Mesendoderm (in vitro differentiated cells): Measurements from ENCODE around the gene PLEKHN1.

ENCODE experiments used
- DNase-seq: peaks from one replicate; pipeline ENCODE4 v3.0.0; 2013
- H2AK5ac ChIP-seq: 2 replicates; pipeline ENCODE4 v1.6.1; 2013; ENCODE audit warnings: low read length, inconsistent platforms
- H2BK120ac ChIP-seq: 2 replicates; pipeline ENCODE4 v1.6.1; 2013; ENCODE audit warnings: low read depth, mild to moderate bottlenecking, low read length, moderate library complexity, mixed read lengths
- H2BK15ac ChIP-seq: replicated peaks from 2 replicates; pipeline ENCODE4 v1.6.1; 2013; ENCODE audit warnings: low read depth, mild to moderate bottlenecking, moderate library complexity
- H2BK5ac ChIP-seq: 2 replicates; pipeline ENCODE4 v1.6.1; 2013; ENCODE audit warnings: low read length, inconsistent platforms
- H3K18ac ChIP-seq: 2 replicates; pipeline ENCODE4 v1.6.1; 2013; ENCODE audit warnings: mild to moderate bottlenecking, low read length, mixed read lengths
- H3K23ac ChIP-seq: one replicate; pipeline ENCODE4 v1.6.1; 2013; ENCODE audit warnings: low read length
- H3K27ac ChIP-seq: 2 replicates; pipeline ENCODE4 v1.5.1; 2013; ENCODE audit warnings: low read depth, mild to moderate bottlenecking, inconsistent platforms, low read length, moderate library complexity
- H3K27me3 ChIP-seq: 2 replicates; pipeline ENCODE4 v1.6.1; 2013; ENCODE audit warnings: low read length, control low read depth, mild to moderate bottlenecking, inconsistent platforms; ENCODE audit not compliant: insufficient read depth, poor library complexity
- H3K36me3 ChIP-seq: 2 replicates; pipeline ENCODE4 v1.6.1; 2013; ENCODE audit warnings: low read length, inconsistent platforms; ENCODE audit not compliant: control insufficient read depth, insufficient read depth
- H3K4ac ChIP-seq: one replicate; pipeline ENCODE4 v1.6.1; 2013; ENCODE audit warnings: low read depth, mild to moderate bottlenecking, low read length, moderate library complexity
- H3K4me1 ChIP-seq: 2 replicates; pipeline ENCODE4 v1.6.1; 2013; ENCODE audit warnings: low read depth, low read length, inconsistent platforms; ENCODE audit not compliant: control insufficient read depth
- H3K4me2 ChIP-seq: 2 replicates; pipeline ENCODE4 v1.6.1; 2013; ENCODE audit warnings: low read length
- H3K4me3 ChIP-seq: 2 replicates; pipeline ENCODE4 v1.5.1; 2013; ENCODE audit warnings: mild to moderate bottlenecking, low read length
- H3K56ac ChIP-seq: one replicate; pipeline ENCODE4 v1.6.1; 2013; ENCODE audit warnings: low read length
- H3K79me1 ChIP-seq: 2 replicates; pipeline ENCODE4 v1.6.1; 2013; ENCODE audit warnings: low read length, inconsistent platforms
- H3K79me2 ChIP-seq: 2 replicates; pipeline ENCODE4 v1.6.1; 2013; ENCODE audit warnings: mild to moderate bottlenecking, low read length; ENCODE audit not compliant: control insufficient read depth, insufficient read depth
- H3K9ac ChIP-seq: 2 replicates; pipeline ENCODE4 v1.6.1; 2013; ENCODE audit warnings: low read length, inconsistent platforms
- H4K5ac ChIP-seq: one replicate; pipeline ENCODE4 v1.6.1; 2013; ENCODE audit warnings: low read length
- H4K8ac ChIP-seq: one replicate; pipeline ENCODE4 v1.6.1; 2013; ENCODE audit warnings: low read depth, mild to moderate bottlenecking, control low read depth, low read length, moderate library complexity
- WGBS: extraction: QIAGEN DNeasy Blood & Tissue Kit; methylation state at CpG from one replicate; pipeline ENCODE4 v1.1.7; 2013; ENCODE audit warnings: low lambda C conversion rate, missing lambda C conversion rate; ENCODE audit not compliant: insufficient coverage; ENCODE audit errors: extremely low coverage; 5-methylcytosine and 5-hydroxymethylcytosine counted together

The PLEKHN1 gene

DNA sequence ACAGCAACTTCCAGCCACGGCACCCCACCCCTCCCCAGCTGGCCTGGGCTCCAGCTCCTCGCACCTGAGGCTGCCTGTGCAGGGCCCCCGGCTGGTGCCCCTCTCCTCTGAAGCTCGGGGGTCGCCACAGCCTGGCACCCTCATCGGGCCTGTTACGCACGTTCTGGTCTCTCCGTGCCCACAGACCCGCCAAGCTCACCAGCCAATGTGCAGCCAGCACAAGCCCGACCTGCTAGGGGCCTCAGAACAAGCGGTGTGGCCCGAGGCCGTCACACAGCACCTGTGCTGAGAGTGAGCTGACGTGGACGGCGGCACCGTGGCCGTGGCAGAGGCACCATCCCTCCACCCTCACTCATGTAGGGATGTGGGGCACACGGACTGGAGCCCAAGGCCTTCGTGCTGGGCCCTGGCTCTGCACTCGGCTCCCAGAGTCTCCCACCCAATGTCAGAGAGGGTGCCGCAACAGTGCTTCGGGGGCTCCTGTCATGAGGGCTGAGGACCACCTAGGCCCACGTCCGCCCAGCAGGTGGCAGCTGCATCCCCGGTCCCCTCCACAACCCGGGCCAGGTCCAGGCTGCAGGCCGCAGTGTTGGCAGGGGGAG is 46.9 kb upstream of the PLEKHN1 start:
- Histone ChIP-seq H2BK15ac (no peak overlapping the region), H3K56ac (peak overlapping the region; percentile 25), H3K36me3 (peaks cover 1% of the 10 kb centered on the region), H4K5ac (no peak overlapping the region), H3K27me3 (no peaks in the 10 kb centered on the region), H2AK5ac (no peak overlapping the region), H3K4ac (no peak overlapping the region), H3K27ac (no peak overlapping the region), H4K8ac (no peak overlapping the region), H3K4me1 (peaks cover 8% of the 10 kb centered on the region), H2BK5ac (no peak overlapping the region), H3K4me3 (no peak overlapping the region), H3K79me1 (peaks cover 4% of the 10 kb centered on the region), H3K4me2 (no peak overlapping the region), H3K79me2 (no peaks in the 10 kb centered on the region), H3K18ac (no peak overlapping the region), H2BK120ac (no peak overlapping the region), H3K9ac (no peak overlapping the region), H3K23ac (no peak overlapping the region)
- no peak for DNase-seq
- no CpG with 5 or more reads among the region's 29 CpGs for WGBS

DNA sequence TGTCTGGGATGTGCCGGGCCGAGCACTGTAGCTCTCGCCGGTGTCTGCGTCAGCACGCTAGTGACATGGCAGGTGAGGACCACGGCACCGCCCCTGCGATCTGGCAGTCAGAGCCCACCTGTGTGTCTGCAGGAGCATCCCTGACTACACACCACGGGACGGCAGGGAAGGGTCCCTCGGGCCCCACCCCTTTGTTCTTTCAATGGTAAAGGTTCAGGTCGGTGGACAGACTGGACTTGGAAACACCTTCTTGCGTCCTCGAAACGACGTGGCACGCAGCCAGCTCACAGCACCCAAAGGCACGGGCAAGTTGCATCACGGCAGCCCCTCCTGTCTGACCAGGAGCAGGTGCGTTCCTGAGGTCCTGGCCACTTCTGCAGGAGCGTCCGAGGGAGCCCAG is 46.3 kb upstream of the PLEKHN1 start:
- no peak for DNase-seq
- Histone ChIP-seq H3K36me3 (peaks cover 1% of the 10 kb centered on the region), H3K18ac (no peak overlapping the region), H3K4ac (no peak overlapping the region), H3K4me3 (no peak overlapping the region), H4K8ac (no peak overlapping the region), H2BK120ac (no peak overlapping the region), H3K79me2 (no peaks in the 10 kb centered on the region), H3K23ac (no peak overlapping the region), H3K4me2 (no peak overlapping the region), H3K56ac (peak overlapping the region; percentile 64), H2AK5ac (peak overlapping the region; percentile 92), H2BK5ac (no peak overlapping the region), H3K79me1 (peaks cover 4% of the 10 kb centered on the region), H3K27ac (no peak overlapping the region), H4K5ac (no peak overlapping the region), H3K27me3 (no peaks in the 10 kb centered on the region), H3K9ac (peak overlapping the region; percentile 42), H2BK15ac (no peak overlapping the region), H3K4me1 (peaks cover 8% of the 10 kb centered on the region)
- WGBS, result no CpG with 5 or more reads among the region's 23 CpGs

DNA sequence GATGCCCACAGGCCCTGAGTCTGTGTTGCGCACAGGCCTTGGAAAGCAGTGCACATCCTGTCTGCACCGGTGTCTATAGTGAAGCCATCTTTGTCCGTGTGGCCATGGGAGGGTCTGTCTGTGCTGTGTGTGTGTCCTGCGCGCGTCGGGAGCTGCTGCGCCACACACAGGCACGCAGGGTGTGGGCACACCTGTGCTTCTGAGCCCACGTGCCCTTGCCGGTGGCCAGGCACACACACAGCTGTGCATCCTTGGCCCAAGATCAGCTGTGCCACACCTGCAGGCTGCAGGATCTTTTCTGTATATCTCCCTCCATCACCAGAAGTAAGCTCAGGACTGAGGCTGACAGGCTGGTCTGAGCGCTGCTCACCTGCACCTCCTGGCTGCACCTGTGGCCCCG is 45.8 kb upstream of the PLEKHN1 start:
- DNase-seq, result no peak
- Histone ChIP-seq H3K4me3 (no peak overlapping the region), H4K8ac (no peak overlapping the region), H3K4me2 (no peak overlapping the region), H2BK120ac (no peak overlapping the region), H3K23ac (no peak overlapping the region), H4K5ac (no peak overlapping the region), H2BK5ac (peak overlapping the region; percentile 41), H3K9ac (peak overlapping the region; percentile 42), H3K79me1 (peaks cover 4% of the 10 kb centered on the region), H3K56ac (peak overlapping the region; percentile 64), H2AK5ac (peak overlapping the region; percentile 92), H3K27me3 (no peaks in the 10 kb centered on the region), H3K79me2 (no peaks in the 10 kb centered on the region), H3K4ac (no peak overlapping the region), H3K27ac (no peak overlapping the region), H3K18ac (no peak overlapping the region), H3K4me1 (peaks cover 8% of the 10 kb centered on the region), H2BK15ac (no peak overlapping the region), H3K36me3 (peaks cover 1% of the 10 kb centered on the region)
- no CpG with 5 or more reads among the region's 13 CpGs for WGBS

DNA sequence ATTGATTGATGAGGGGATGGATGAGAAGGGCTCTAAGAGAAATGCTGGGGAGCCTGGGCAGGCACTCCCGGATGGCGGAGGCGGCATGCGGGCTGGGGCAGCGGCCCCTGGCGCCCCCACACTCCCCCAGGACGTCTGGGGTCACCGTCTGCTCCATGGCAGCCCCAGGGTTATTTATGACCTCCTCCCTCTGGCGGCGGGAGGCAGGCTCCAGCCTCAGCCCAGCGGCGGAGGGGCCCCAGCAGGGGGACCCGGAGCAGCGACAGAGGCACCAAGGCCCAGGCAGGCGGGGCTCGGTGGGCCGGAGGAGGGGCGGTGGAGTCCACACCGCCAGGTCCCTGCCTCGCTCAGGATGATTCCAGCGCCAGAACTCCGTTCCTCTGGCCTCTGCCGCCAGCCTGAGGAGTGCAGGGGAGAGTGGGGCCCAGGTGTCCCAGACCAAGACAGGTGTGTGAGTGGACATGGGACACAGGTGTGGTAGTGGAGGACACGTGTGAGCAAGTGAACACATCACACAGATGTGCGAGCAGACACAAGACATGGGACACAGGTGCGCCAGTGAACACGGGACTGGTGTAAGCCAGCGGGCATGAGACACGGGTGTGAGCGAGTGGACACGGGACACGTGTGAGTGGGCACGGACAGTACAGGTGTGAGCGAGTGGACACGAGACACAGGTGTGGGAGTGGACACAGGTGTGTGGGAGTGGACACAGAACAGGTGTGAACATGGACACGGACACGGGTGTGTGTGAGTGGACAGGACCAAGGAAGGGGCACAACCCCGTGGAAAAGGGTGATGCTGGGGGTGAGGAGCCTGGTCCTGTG is 45.1 kb upstream of the PLEKHN1 start:
- Histone ChIP-seq H3K23ac (peak overlapping the region; percentile 45), H2BK15ac (no peak overlapping the region), H3K4me3 (no peak overlapping the region), H3K79me1 (peaks cover 7% of the 10 kb centered on the region), H3K79me2 (no peaks in the 10 kb centered on the region), H2BK120ac (no peak overlapping the region), H3K56ac (peak overlapping the region; percentile 50), H3K4ac (no peak overlapping the region), H4K8ac (no peak overlapping the region), H2BK5ac (no peak overlapping the region), H4K5ac (no peak overlapping the region), H3K4me1 (peaks cover 8% of the 10 kb centered on the region), H3K36me3 (peaks cover 1% of the 10 kb centered on the region), H3K4me2 (no peak overlapping the region), H3K27ac (no peak overlapping the region), H3K27me3 (peaks cover 6% of the 10 kb centered on the region), H3K18ac (no peak overlapping the region), H2AK5ac (peak overlapping the region; percentile 79), H3K9ac (peak overlapping the region; percentile 32)
- WGBS, result no CpG with 5 or more reads among the region's 38 CpGs
- peak; percentile 89 for DNase-seq

DNA sequence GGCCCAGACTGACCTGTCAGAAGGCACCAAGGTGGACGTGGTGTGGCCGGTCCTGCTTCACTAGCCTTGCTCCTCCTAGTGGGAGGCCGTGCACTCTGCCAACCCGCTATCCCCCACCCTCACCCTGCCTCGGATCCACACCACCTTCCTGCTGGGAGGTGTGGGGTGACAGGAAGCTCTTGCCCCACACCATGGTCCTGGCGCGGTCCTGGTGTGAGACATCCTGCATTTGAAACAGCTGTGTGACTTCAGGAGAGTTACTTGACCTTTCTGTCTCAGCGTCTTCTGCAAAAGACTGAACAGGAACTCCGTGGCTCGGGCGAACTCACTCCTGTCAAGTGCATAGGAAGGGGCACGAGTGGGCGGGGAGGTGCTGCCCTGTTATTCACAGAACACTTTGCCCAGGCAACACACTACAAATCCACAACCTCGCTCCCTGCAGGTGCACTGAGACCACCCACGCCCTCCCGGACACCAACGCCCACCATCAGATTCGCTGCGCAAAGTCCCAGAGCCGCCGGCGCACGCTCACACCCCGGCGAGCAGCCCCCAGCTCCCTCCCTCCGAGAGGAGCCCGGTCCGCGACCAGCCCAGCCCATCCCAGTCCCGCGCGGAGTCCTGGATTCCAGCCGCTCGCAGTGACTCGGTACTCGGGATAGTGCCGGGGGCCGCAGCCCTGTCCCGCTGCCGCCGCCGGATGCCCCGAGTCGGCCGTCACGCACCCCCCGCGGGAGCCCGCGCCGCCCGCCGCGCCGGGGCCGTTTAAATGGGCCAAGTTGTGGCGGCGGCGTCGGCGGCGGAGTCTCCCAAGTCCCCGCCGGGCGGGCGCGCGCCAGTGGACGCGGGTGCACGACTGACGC is 42.9 kb upstream of the PLEKHN1 start, which contains the start of gene SAMD11:
Gene SAMD11 (plus strand): TSS at position 793 of the 860 bp plus-strand sequence. CDS start 509 bp downstream, outside the sequence.
- Histone ChIP-seq H2AK5ac (no peak within 1 kb of the TSS), H3K27ac (no peak within 1 kb of the TSS), H3K79me1 (peaks cover 11% of the 10 kb centered on the region), H3K79me2 (no peaks in the 10 kb centered on the region), H3K56ac (peak within 1 kb of the TSS; percentile 87), H2BK15ac (no peak within 1 kb of the TSS), H3K4me1 (peaks cover 8% of the 10 kb centered on the region), H3K9ac (peak within 1 kb of the TSS; percentile 68), H3K4ac (peak within 1 kb of the TSS; percentile 75), H2BK120ac (no peak within 1 kb of the TSS), H3K4me3 (peak within 1 kb of the TSS; percentile 40), H2BK5ac (no peak within 1 kb of the TSS), H3K27me3 (peaks cover 7% of the 10 kb centered on the region), H3K36me3 (peaks cover 1% of the 10 kb centered on the region), H3K18ac (peak within 1 kb of the TSS; percentile 26), H3K4me2 (peak within 1 kb of the TSS; percentile 91), H4K8ac (no peak within 1 kb of the TSS), H3K23ac (peak within 1 kb of the TSS; percentile 97), H4K5ac (no peak within 1 kb of the TSS)
- WGBS, result no CpG with 5 or more reads among the region's 72 CpGs
- peak; percentile 86 for DNase-seq
